ENCODE measurements around the gene APPL1. TPM values are rescaled to one million over a fixed set of nuclear protein-coding genes. Genes with fewer than 3 reads are reported as not detected.
A peak's percentile ranks its signal among the peaks of the same experiment; 100 is the strongest.
"Not testable (repeated sequence)": the region's sequence is repeated elsewhere in the genome, so short reads cannot be mapped to it uniquely, and the experiment has no call there.

APPL1 gene
- total RNA-seq, 1 experiment from 2014 or later = 18.7 TPM

- Histone ChIP-seq H3K9me3 (replicated peaks) (no peaks in the 10 kb centered on the region), H3K4me1 (replicated peaks) (no peaks in the 10 kb centered on the region), H3K4me3 (no peak overlapping the region), H3K27ac (no peak overlapping the region), H3K36me3 (no peaks in the 10 kb centered on the region), H3K27me3 (replicated peaks) (peaks cover 4% of the 10 kb centered on the region; the same call in 1 of the 2 replicates)
- no peak for DNase-seq (ENCODE audit: low read depth in 1 of 2, low spot score in 2 of 2)
Observed at GRCh38 chr3:57287205-57287604, 59.7 kb downstream of the APPL1 start.

- Histone ChIP-seq H3K4me1 (replicated peaks) (no peaks in the 10 kb centered on the region), H3K36me3 (no peaks in the 10 kb centered on the region), H3K27me3 (replicated peaks) (peaks cover 9% of the 10 kb centered on the region; the same call in 1 of the 2 replicates), H3K9me3 (replicated peaks) (no peaks in the 10 kb centered on the region), H3K4me3 (no peak overlapping the region), H3K27ac (no peak overlapping the region)
- no peak for DNase-seq (ENCODE audit: low read depth in 1 of 2, low spot score in 2 of 2)
Observed at GRCh38 chr3:57288403-57288802, 60.9 kb downstream of the APPL1 start.

GRCh38 chr3:57292159-57292896, 64.8 kb downstream of the APPL1 start, which contains the start of gene ASB14:
Gene ASB14 (minus strand): TSS chr3:57292685. CDS start chr3:57292033, 652 bp downstream.
- no peaks in the 10 kb centered on the region for H3K9me3 ChIP-seq (replicated peaks)
- H3K36me3 ChIP-seq = no peaks in the 10 kb centered on the region
- peaks cover 9% of the 10 kb centered on the region; the same call in 1 of the 2 replicates for H3K27me3 ChIP-seq (replicated peaks)
- no peak within 1 kb of the TSS for H3K4me3 ChIP-seq
- H3K4me1 ChIP-seq (replicated peaks) = no peaks in the 10 kb centered on the region
- no peak for DNase-seq (ENCODE audit: low read depth in 1 of 2, low spot score in 2 of 2)
- no peak within 1 kb of the TSS for H3K27ac ChIP-seq

- no peak overlapping the region for H3K27ac ChIP-seq
- no peaks in the 10 kb centered on the region for H3K4me1 ChIP-seq (replicated peaks)
- no peak overlapping the region for H3K4me3 ChIP-seq
- H3K36me3 ChIP-seq = no peaks in the 10 kb centered on the region
- no peaks in the 10 kb centered on the region for H3K9me3 ChIP-seq (replicated peaks)
- peaks cover 9% of the 10 kb centered on the region; the same call in 1 of the 2 replicates for H3K27me3 ChIP-seq (replicated peaks)
- DNase-seq (ENCODE audit: low read depth in 1 of 2, low spot score in 2 of 2) = no peak
Observed at GRCh38 chr3:57292897-57293526, 65.5 kb downstream of the APPL1 start.

- no peak for DNase-seq (ENCODE audit: low read depth in 1 of 2, low spot score in 2 of 2)
- Histone ChIP-seq H3K27ac (no peak overlapping the region), H3K36me3 (no peaks in the 10 kb centered on the region)
Observed at GRCh38 chr3:57298041-57298440, 70.5 kb downstream of the APPL1 start.

GRCh38 chr3:57303520-57303919, 76.0 kb downstream of the APPL1 start:
- not testable (repeated sequence) for H3K36me3 ChIP-seq; H3K4me1 ChIP-seq (replicated peaks); H3K27me3 ChIP-seq (replicated peaks); H3K9me3 ChIP-seq (replicated peaks); H3K4me3 ChIP-seq
- 0 out of 2 replicates have a peak overlapping the region, but pooled peaks have one; percentile 31 for H3K27ac ChIP-seq
- peak in 1 of 2 experiments; percentile 30 for DNase-seq (ENCODE audit: low read depth in 1 of 2, low spot score in 2 of 2)

More at GRCh38 chr3:57298041-57298440, 70.5 kb downstream of the APPL1 start:
- no peaks in the 10 kb centered on the region for H3K4me1 ChIP-seq (replicated peaks)
- H3K27me3 ChIP-seq (replicated peaks) = no peaks in the 10 kb centered on the region
- H3K4me3 ChIP-seq = no peak overlapping the region
- H3K9me3 ChIP-seq (replicated peaks) = no peaks in the 10 kb centered on the region

GRCh38 chr3:57309769-57310360, 82.3 kb downstream of the APPL1 start:
- no peaks in the 10 kb centered on the region for H3K4me1 ChIP-seq (replicated peaks)
- H3K36me3 ChIP-seq = no peaks in the 10 kb centered on the region
- H3K27ac ChIP-seq = no peak overlapping the region
- DNase-seq (ENCODE audit: low read depth in 1 of 2, low spot score in 2 of 2) = no peak
- no peaks in the 10 kb centered on the region; the same call in 1 of the 2 replicates for H3K27me3 ChIP-seq (replicated peaks)
- no peaks in the 10 kb centered on the region for H3K9me3 ChIP-seq (replicated peaks)
- no peak overlapping the region for H3K4me3 ChIP-seq

GRCh38 chr3:57314204-57314603, 86.7 kb downstream of the APPL1 start:
- no peaks in the 10 kb centered on the region for H3K36me3 ChIP-seq
- H3K4me3 ChIP-seq = no peak overlapping the region
- no peaks in the 10 kb centered on the region for H3K4me1 ChIP-seq (replicated peaks)
- H3K9me3 ChIP-seq (replicated peaks) = no peaks in the 10 kb centered on the region
- H3K27ac ChIP-seq = no peak overlapping the region
- H3K27me3 ChIP-seq (replicated peaks) = no peaks in the 10 kb centered on the region; the same call in 1 of the 2 replicates
- no peak for DNase-seq (ENCODE audit: low read depth in 1 of 2, low spot score in 2 of 2)

Other genes starting within 250 kb of the APPL1 start
- not detected in 2 replicates for gene SPATA12, start 167.1 kb upstream of the APPL1 start, total RNA-seq (2014; rRNA removed; shearing (Covaris generic))
- gene IL17RD, start 62.4 kb upstream of the APPL1 start, total RNA-seq (2014; rRNA removed; shearing (Covaris generic)) = not detected in 2 replicates
- 0.11 TPM in 1 of 2 replicates, not detected in the other for gene HESX1, start 27.8 kb upstream of the APPL1 start, total RNA-seq (2014; rRNA removed; shearing (Covaris generic))
- gene ASB14, start 65.0 kb downstream of the APPL1 start, total RNA-seq (2014; rRNA removed; shearing (Covaris generic)) = not detected in 2 replicates